HG03575 (cell line): ENCODE data around the gene ZNF329.

ENCODE experiments used
- ATAC-seq: cut with Tn5 transposase; IDR thresholded peaks from one replicate; pipeline ENCODE4 v1.9.1; 2021; ENCODE audit not compliant: unreplicated experiment, insufficient number of reproducible peaks, low FRiP score; ENCODE audit errors: extremely low read depth

Gene ZNF329

DNA sequence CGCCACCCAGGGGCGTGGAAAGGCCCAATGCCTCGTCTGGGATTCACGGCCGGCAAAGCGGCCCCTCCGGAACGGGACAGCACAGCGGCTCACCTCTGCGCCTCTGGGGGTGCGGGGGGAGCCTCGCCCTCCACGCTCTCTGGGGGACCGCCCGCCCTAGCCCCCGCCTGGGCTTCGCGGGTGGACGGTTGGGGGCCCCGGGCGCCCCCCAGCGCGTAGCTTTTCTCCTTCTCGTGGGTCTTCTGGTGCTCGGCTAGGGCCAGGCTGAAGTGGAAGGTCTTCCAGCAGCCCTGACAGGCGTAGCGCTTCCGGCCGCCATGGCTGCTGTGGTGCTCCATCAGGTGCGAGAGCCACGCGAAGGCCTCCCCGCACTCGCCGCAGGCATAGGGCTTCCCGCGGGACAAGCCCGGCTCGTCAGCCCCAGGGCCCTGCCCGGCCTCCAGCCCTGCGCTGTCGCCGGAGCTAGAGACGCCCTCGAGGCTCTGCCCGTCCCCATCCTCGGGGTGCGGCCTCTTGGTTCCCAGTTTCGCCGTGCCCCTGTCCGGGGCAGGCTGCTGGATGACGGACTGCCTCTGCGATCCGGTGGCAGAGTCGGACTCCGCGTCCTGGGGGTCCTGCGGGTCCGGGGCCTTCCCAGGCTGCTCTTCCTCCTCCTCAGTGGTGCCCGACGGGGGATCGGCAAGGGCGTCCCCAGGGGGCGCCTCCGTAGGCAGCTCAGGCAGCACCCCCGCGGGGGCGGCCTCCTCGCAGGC, 65.8 kb downstream of the ZNF329 start:
- ATAC-seq, result no peak

DNA sequence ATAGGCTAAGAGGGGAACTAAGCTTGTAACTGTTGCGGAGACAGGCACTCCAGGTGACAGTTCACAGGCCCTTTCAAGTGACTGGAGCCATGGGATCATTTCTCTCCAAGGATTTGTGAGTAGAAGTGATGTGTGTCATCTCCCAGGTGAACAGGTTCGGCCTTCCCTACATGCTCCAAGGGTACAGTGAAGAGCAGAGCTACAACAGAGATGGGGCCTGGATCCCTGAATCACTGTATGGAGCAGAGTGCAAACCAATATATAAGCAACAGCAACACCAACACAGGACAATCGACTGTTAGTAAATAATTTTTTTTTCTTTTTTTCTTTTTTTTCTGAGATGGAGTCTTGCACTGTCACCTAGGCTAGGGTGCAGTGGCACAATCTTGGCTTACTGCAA, 67.6 kb downstream of the ZNF329 start:
- no peak for ATAC-seq

DNA sequence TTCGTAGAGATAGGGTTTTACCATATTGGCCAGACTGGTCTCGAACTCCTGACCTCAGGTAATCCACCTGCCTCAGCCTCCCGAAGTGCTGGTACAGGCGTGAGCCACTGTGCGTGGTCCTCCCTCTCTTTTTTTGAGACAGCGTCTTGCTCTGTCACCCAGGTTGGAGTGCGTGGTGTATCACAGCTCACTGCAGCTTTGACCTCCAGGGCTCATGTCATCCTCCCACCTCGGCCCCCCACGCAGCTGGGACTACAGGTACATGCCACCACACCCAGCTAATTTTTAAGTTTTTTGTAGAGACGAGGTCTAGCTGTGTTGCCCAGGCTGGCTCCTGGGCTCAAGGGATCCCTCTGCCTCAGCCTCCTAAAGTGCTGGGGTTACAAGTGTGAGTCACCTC, 70.8 kb downstream of the ZNF329 start:
- no peak for ATAC-seq
